SK-N-SH treated with all-trans-retinoic acid at 6 μM for 48 hours (cell line): ENCODE measurements around the gene PTGS1.

ENCODE experiments used
- CREB5 ChIP-seq: fragments of 250-450 bp; sonication (Bioruptor Pico); IDR thresholded peaks from 2 replicates; pipeline ENCODE4 v1.5.1; 2020; ENCODE audit warnings: low read depth, mild to moderate bottlenecking, moderate library complexity
- ESRRG ChIP-seq: fragments of 250-450 bp; sonication (Bioruptor Pico); IDR thresholded peaks from 2 replicates; pipeline ENCODE4 v1.6.1; 2021; ENCODE audit warnings: mild to moderate bottlenecking
- ISL1 ChIP-seq: fragments of 250-450 bp; sonication (Bioruptor Pico); IDR thresholded peaks from 2 replicates; pipeline ENCODE4 v2.1.2; 2022; ENCODE audit warnings: mild to moderate bottlenecking, moderate library complexity
- POU6F1 ChIP-seq: fragments of 250-450 bp; sonication (Bioruptor Pico); IDR thresholded peaks from 2 replicates; pipeline ENCODE4 v1.8.0; 2021; ENCODE audit warnings: low read depth, mild to moderate bottlenecking, moderate library complexity, borderline replicate concordance
- TOX ChIP-seq: fragments of 250-450 bp; sonication (Bioruptor Pico); IDR thresholded peaks from 2 replicates; pipeline ENCODE4 v1.8.0; 2021; ENCODE audit warnings: mild to moderate bottlenecking, moderate library complexity, borderline replicate concordance
- ZFP3 ChIP-seq: fragments of 250-450 bp; sonication (Bioruptor Pico); IDR thresholded peaks from 2 replicates; pipeline ENCODE4 v1.5.0; 2020; ENCODE audit warnings: mild to moderate bottlenecking, moderate library complexity
- ZNF8 ChIP-seq: fragments of 450-650 bp; formaldehyde crosslinking; IDR thresholded peaks from 2 replicates; pipeline ENCODE4 v1.5.0; 2020; ENCODE audit warnings: mild to moderate bottlenecking, moderate library complexity

GRCh38 chr9:122368642-122369041, 2.2 kb upstream of the PTGS1 start:
- TF ChIP-seq ISL1 (CRISPR knock-in tag) (no peak), POU6F1 (no peak), ZNF8 (no peak), ESRRG (no peak), CREB5 (CRISPR knock-in tag) (no peak), TOX (no peak), ZFP3 (CRISPR knock-in tag) (no peak)
